ENCODE results near the gene CEL. TPM values are rescaled to one million over a fixed set of nuclear protein-coding genes. Genes with fewer than 3 reads are reported as not detected.
A peak's percentile ranks its signal among the peaks of the same experiment; 100 is the strongest.

Gene CEL
- total and polyA plus RNA-seq, 3 donors from 2014 or later, result 2.1 to 2.6 (median 2.4) TPM

DNA sequence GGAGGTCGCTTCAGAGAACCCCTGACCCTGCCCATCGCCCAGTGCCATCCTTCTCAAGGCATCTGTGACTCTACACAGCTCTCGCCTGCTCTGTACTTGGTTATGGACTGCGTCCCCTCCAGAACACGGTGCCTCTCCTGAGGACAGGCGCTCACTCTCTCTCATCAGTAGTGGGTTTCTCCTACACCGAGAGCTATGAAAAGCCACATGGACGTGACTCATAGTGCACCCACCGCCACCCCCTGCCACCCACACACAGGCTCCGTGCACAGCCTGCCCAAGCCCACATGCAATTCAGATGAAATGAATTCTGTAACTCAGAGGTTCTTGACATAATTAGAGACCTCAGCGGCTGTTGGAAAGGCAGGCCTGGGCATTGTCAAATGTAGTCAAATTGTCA, 17.1 kb upstream of the CEL start:
- intact Hi-C loops (cut with DNase I; ENCODE audit: low total_unique reads), result no loop called here
- H3K4me3 ChIP-seq, result no peak overlapping the region
- TF ChIP-seq, protein P1, sequence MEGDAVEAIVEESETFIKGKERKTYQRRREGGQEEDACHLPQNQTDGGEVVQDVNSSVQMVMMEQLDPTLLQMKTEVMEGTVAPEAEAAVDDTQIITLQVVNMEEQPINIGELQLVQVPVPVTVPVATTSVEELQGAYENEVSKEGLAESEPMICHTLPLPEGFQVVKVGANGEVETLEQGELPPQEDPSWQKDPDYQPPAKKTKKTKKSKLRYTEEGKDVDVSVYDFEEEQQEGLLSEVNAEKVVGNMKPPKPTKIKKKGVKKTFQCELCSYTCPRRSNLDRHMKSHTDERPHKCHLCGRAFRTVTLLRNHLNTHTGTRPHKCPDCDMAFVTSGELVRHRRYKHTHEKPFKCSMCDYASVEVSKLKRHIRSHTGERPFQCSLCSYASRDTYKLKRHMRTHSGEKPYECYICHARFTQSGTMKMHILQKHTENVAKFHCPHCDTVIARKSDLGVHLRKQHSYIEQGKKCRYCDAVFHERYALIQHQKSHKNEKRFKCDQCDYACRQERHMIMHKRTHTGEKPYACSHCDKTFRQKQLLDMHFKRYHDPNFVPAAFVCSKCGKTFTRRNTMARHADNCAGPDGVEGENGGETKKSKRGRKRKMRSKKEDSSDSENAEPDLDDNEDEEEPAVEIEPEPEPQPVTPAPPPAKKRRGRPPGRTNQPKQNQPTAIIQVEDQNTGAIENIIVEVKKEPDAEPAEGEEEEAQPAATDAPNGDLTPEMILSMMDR (IDR thresholded peaks at IDR 0.05), result no peak
- TF ChIP-seq POLR2A (IDR thresholded peaks at IDR 0.05), result no peak
- 93 to 96% methylated on average over 11 of the region's 11 CpGs for WGBS, 2 donors
- no peaks in the 10 kb centered on the region for H3K9me3 ChIP-seq
- no peak overlapping the region for H3K27ac ChIP-seq
- DNase-seq, result no peak
- H3K4me1 ChIP-seq, result no peaks in the 10 kb centered on the region
- no peaks in the 10 kb centered on the region for H3K36me3 ChIP-seq (ENCODE audit: low read depth, missing control alignments)
- H3K27me3 ChIP-seq, result no peaks in the 10 kb centered on the region

- DNase-seq, result no peak
- no peaks in the 10 kb centered on the region for H3K27me3 ChIP-seq
- H3K9me3 ChIP-seq, result no peaks in the 10 kb centered on the region
- no peak overlapping the region for H3K27ac ChIP-seq
- intact Hi-C loops (cut with DNase I; ENCODE audit: low total_unique reads), result no loop called here
- TF ChIP-seq, protein P1 (IDR thresholded peaks at IDR 0.05), result no peak
- TF ChIP-seq POLR2A (IDR thresholded peaks at IDR 0.05), result no peak
- H3K4me1 ChIP-seq, result no peaks in the 10 kb centered on the region
- 87 to 93% methylated on average over 15 of the region's 15 CpGs for WGBS, 2 donors
- no peak overlapping the region for H3K4me3 ChIP-seq
- H3K36me3 ChIP-seq (ENCODE audit: low read depth, missing control alignments), result no peaks in the 10 kb centered on the region
Observed at GRCh38 chr9:133045132-133045531, 16.6 kb upstream of the CEL start.

DNA sequence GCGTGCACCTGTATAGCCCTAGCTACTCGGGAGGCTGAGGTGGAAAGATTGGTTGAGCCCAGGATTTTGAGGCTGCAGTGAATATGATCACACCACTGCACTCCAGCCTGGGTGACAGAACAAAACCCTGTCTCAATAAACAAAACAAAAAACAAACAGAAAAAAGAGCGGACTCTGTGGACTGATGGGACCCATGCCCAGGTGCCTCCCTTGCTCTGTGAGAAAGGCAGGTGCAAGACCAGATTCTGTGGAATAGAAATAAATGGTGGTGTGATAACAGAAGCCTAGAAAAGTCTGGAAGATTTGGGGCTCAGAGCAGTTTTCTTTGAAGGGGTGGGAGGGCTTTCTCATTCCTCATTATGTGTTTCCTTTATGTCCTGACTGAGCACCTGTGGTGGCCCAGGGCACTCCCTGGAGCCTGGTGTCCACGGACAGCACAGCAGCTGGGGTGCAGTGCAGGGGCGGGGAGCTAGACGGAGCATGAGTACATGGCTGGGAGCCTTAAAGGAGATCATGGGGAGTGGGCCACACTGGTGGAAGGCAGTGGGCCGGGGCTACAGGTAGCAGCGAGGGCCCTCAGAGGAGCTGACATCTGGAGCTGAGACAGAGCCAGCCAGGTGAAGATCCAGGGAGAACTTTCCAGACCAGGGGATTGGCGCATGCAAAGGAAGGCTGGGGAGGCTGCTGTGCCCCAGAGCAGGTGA, 15.4 kb upstream of the CEL start:
- WGBS, 2 donors, result 91 to 92% methylated on average over 9 of the region's 9 CpGs
- no peaks in the 10 kb centered on the region for H3K4me1 ChIP-seq
- no peaks in the 10 kb centered on the region for H3K9me3 ChIP-seq
- no peak for DNase-seq
- H3K4me3 ChIP-seq, result no peak overlapping the region
- no peaks in the 10 kb centered on the region for H3K36me3 ChIP-seq (ENCODE audit: low read depth, missing control alignments)
- no peak overlapping the region for H3K27ac ChIP-seq
- intact Hi-C loops (cut with DNase I; ENCODE audit: low total_unique reads), result no loop called here
- no peaks in the 10 kb centered on the region for H3K27me3 ChIP-seq
- TF ChIP-seq POLR2A (IDR thresholded peaks at IDR 0.05), result no peak
- TF ChIP-seq, protein P1 (IDR thresholded peaks at IDR 0.05), result no peak

- TF ChIP-seq POLR2A (IDR thresholded peaks at IDR 0.05), result no peak
- TF ChIP-seq, protein P1 (IDR thresholded peaks at IDR 0.05), result no peak
- Histone ChIP-seq H3K4me3 (no peak overlapping the region), H3K36me3 (ENCODE audit: low read depth, missing control alignments) (no peaks in the 10 kb centered on the region), H3K27ac (no peak overlapping the region), H3K9me3 (no peaks in the 10 kb centered on the region), H3K27me3 (no peaks in the 10 kb centered on the region), H3K4me1 (no peaks in the 10 kb centered on the region)
- no peak for DNase-seq
- 88 to 91% methylated on average over 7 of the region's 7 CpGs for WGBS, 2 donors
- intact Hi-C loops (cut with DNase I; ENCODE audit: low total_unique reads), result no loop called here
Observed at GRCh38 chr9:133046900-133047295, 14.9 kb upstream of the CEL start.

DNA sequence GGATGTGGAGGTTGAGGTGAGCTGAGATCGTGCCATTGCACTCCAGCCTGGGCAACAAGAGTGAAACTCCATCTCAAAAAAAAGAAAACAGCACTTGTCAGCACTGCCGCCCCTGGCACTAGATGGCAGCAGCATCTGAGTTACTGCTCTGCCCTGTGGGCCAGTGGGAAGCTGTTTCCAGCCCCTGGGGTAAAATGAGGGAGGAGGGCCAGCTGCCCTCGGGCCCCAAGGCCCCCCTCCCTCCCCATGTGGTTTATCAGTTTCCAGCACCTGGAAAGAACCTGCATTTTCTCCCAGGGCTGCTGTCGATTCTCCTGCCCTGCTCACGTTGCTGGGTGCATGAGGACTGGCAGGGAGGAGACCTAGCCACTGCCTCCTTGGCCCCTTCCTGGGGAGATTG, 13.2 kb upstream of the CEL start:
- intact Hi-C loops (cut with DNase I; ENCODE audit: low total_unique reads), result no loop called here
- Histone ChIP-seq H3K9me3 (no peaks in the 10 kb centered on the region), H3K27me3 (no peaks in the 10 kb centered on the region), H3K4me1 (no peaks in the 10 kb centered on the region), H3K36me3 (ENCODE audit: low read depth, missing control alignments) (no peaks in the 10 kb centered on the region), H3K4me3 (no peak overlapping the region), H3K27ac (no peak overlapping the region)
- DNase-seq, result peak; percentile 37
- 54 to 66% methylated on average over 2 to 5 of the region's 5 CpGs for WGBS, 2 donors
- TF ChIP-seq, protein P1 (IDR thresholded peaks at IDR 0.05), result peak in 2 of 3 experiments; percentile 15 to 31
- TF ChIP-seq POLR2A (IDR thresholded peaks at IDR 0.05), result no peak

All from testis (tissue), 3 donors.